ENCODE results near the gene KPNA4. TPM values are rescaled to one million over a fixed set of nuclear protein-coding genes. Genes with fewer than 3 reads are reported as not detected.
"Not testable (repeated sequence)": the region's sequence is repeated elsewhere in the genome, so short reads cannot be mapped to it uniquely, and the experiment has no call there.

Gene KPNA4
- total RNA-seq, 1 experiment from 2014 or later: 76.7 TPM

GRCh38 chr3:160605315-160605714 is 39.9 kb upstream of the KPNA4 start:
- H2AFZ ChIP-seq (ENCODE audit: low read length): no peak overlapping the region
- H3K79me1 ChIP-seq (ENCODE audit: insufficient read depth, low read depth, low read length, poor library complexity, severe bottlenecking): no peaks in the 10 kb centered on the region
- no peak overlapping the region for H2BK5ac ChIP-seq (ENCODE audit: insufficient read length, low read length)
- H3K23me2 ChIP-seq (ENCODE audit: insufficient read length, low read depth, low read length, poor library complexity, severe bottlenecking): no peaks in the 10 kb centered on the region
- H4K5ac ChIP-seq (ENCODE audit: insufficient read length, low read depth, low read length): no peak overlapping the region
- no peaks in the 10 kb centered on the region for H3K9me3 ChIP-seq (ENCODE audit: control insufficient read depth, low read depth, low read length)
- H3K9ac ChIP-seq (ENCODE audit: extremely low read depth, insufficient read length, low read length): no peak overlapping the region
- H3T11ph ChIP-seq (ENCODE audit: low read length): no peak overlapping the region
- no peak overlapping the region for H2AK5ac ChIP-seq (ENCODE audit: insufficient read length, low read length)
- H3K27me3 ChIP-seq (ENCODE audit: insufficient read depth, low read length): no peaks in the 10 kb centered on the region
- no peaks in the 10 kb centered on the region for H3K36me3 Mint-ChIP-seq (ENCODE audit: insufficient read depth in 1 of 3, low read depth in 3 of 3)
- H2BK20ac ChIP-seq (ENCODE audit: low read depth, low read length, poor library complexity, severe bottlenecking): no peak overlapping the region
- no peak overlapping the region for H3K14ac ChIP-seq (ENCODE audit: insufficient read depth, low read length)
- no peaks in the 10 kb centered on the region for H3K4me1 Mint-ChIP-seq
- no peaks in the 10 kb centered on the region for H3K9me3 Mint-ChIP-seq
- no peak overlapping the region for H2BK15ac ChIP-seq (ENCODE audit: low read depth, low read length)
- no peaks in the 10 kb centered on the region for H3K27me3 Mint-ChIP-seq (ENCODE audit: low read depth)
- H4K91ac ChIP-seq (ENCODE audit: insufficient read length, low read depth, low read length): no peak overlapping the region
- DNase-seq: no peak
- no peaks in the 10 kb centered on the region for H3K79me2 ChIP-seq (ENCODE audit: insufficient read depth, low read length)
- H3K18ac ChIP-seq (ENCODE audit: insufficient read length, low read depth, low read length): no peak overlapping the region
- no peaks in the 10 kb centered on the region for H4K20me1 ChIP-seq (ENCODE audit: control insufficient read depth, insufficient read depth, insufficient read length)
- no peak overlapping the region for H3K4me2 ChIP-seq (ENCODE audit: insufficient read depth, insufficient read length, low read length)
- TF ChIP-seq CTCF (conservative IDR thresholded peaks at IDR 0.05): no peak
- H3K23ac ChIP-seq (ENCODE audit: insufficient read length, low read depth, low read length): no peak overlapping the region
- no peaks in the 10 kb centered on the region for H3K4me1 ChIP-seq (ENCODE audit: insufficient read depth, low read length)
- no peak overlapping the region for H2BK120ac ChIP-seq (ENCODE audit: low read depth, low read length, poor library complexity, severe bottlenecking)
- no peak overlapping the region for H2BK12ac ChIP-seq (ENCODE audit: insufficient read length, low read depth, low read length)
- H4K8ac ChIP-seq (replicated peaks; ENCODE audit: insufficient read length, low read depth, low read length): no peak overlapping the region
- H3K27ac Mint-ChIP-seq: peak overlapping the region in 1 of 3 experiments; percentile 84; a peak in 1 of 7 replicates
- H3K4me3 Mint-ChIP-seq: no peak overlapping the region
- no peak overlapping the region for H3K56ac ChIP-seq (ENCODE audit: insufficient read length, low read depth, low read length)
- no peak overlapping the region for H3K27ac ChIP-seq (ENCODE audit: insufficient read length, low read depth, low read length)
- H3K4ac ChIP-seq (ENCODE audit: low read depth, low read length): no peak overlapping the region

- H2BK20ac ChIP-seq (ENCODE audit: low read depth, low read length, poor library complexity, severe bottlenecking); H3K4ac ChIP-seq (ENCODE audit: low read depth, low read length); H3K14ac ChIP-seq (ENCODE audit: insufficient read depth, low read length); DNase-seq; H2BK15ac ChIP-seq (ENCODE audit: low read depth, low read length); H3K27ac ChIP-seq (ENCODE audit: insufficient read length, low read depth, low read length); H3K18ac ChIP-seq (ENCODE audit: insufficient read length, low read depth, low read length); H4K91ac ChIP-seq (ENCODE audit: insufficient read length, low read depth, low read length); H4K20me1 ChIP-seq (ENCODE audit: control insufficient read depth, insufficient read depth, insufficient read length); H3K9me3 Mint-ChIP-seq; H3K36me3 Mint-ChIP-seq (ENCODE audit: insufficient read depth in 1 of 3, low read depth in 3 of 3); H2BK12ac ChIP-seq (ENCODE audit: insufficient read length, low read depth, low read length); H4K5ac ChIP-seq (ENCODE audit: insufficient read length, low read depth, low read length); H2BK120ac ChIP-seq (ENCODE audit: low read depth, low read length, poor library complexity, severe bottlenecking); H3T11ph ChIP-seq (ENCODE audit: low read length); H3K9me3 ChIP-seq (ENCODE audit: control insufficient read depth, low read depth, low read length); H3K23me2 ChIP-seq (ENCODE audit: insufficient read length, low read depth, low read length, poor library complexity, severe bottlenecking); H3K27ac Mint-ChIP-seq; H3K4me2 ChIP-seq (ENCODE audit: insufficient read depth, insufficient read length, low read length); H3K4me1 ChIP-seq (ENCODE audit: insufficient read depth, low read length); H2AK5ac ChIP-seq (ENCODE audit: insufficient read length, low read length); H4K8ac ChIP-seq (replicated peaks; ENCODE audit: insufficient read length, low read depth, low read length); H3K4me3 Mint-ChIP-seq; H3K79me1 ChIP-seq (ENCODE audit: insufficient read depth, low read depth, low read length, poor library complexity, severe bottlenecking); H3K23ac ChIP-seq (ENCODE audit: insufficient read length, low read depth, low read length); H3K4me1 Mint-ChIP-seq; H2AFZ ChIP-seq (ENCODE audit: low read length); H3K79me2 ChIP-seq (ENCODE audit: insufficient read depth, low read length); H3K27me3 Mint-ChIP-seq (ENCODE audit: low read depth); H3K27me3 ChIP-seq (ENCODE audit: insufficient read depth, low read length); H3K9ac ChIP-seq (ENCODE audit: extremely low read depth, insufficient read length, low read length); H3K56ac ChIP-seq (ENCODE audit: insufficient read length, low read depth, low read length); H2BK5ac ChIP-seq (ENCODE audit: insufficient read length, low read length): not testable (repeated sequence)
- WGBS (ENCODE audit: extremely low coverage, insufficient read length, low lambda C conversion rate): no CpG with 5 or more reads among the region's 3 CpGs
These were observed 38.5 kb upstream of the KPNA4 start for GRCh38 chr3:160603845-160604244.
